ENCODE results near the gene PLCXD1.
"Not testable (repeated sequence)": the region's sequence is repeated elsewhere in the genome, so short reads cannot be mapped to it uniquely, and the experiment has no call there.

Gene PLCXD1

GRCh38 chrX:351324-351641, 70.1 kb downstream of the PLCXD1 start:
- not testable (repeated sequence) for DNase-seq (ENCODE audit: low read depth, low spot score)

- DNase-seq (ENCODE audit: low read depth, low spot score), result no peak
Observed at GRCh38 chrX:351736-352135, 70.6 kb downstream of the PLCXD1 start.

DNA sequence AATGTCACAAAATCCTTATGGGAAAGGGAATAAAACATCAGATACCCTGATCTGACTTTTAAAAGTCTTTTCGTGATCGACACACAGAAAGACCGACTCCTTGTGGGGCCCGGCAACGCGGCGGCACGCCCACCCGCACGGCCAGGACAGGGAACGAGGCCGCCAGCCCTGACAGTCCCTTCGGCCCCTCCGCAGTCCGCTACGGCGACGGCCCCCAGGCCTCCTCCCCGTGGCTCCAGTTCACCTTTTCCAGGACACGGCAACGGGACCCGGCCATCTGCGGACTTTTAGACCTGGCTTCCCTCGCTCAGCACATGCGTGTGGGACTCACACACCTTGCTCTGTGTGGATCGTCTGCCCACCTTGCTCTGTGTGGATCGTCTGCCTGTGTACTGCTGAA, 71.0 kb downstream of the PLCXD1 start:
- DNase-seq (ENCODE audit: low read depth, low spot score), result no peak

- no peak for DNase-seq (ENCODE audit: low read depth, low spot score)
Observed at GRCh38 chrX:352582-353314, 71.6 kb downstream of the PLCXD1 start.
